ENCODE data around the gene NSF.

NSF gene

GRCh38 chr17:46793541-46793940 lies 203.1 kb downstream of the NSF start:
- Histone ChIP-seq H3K27me3 (ENCODE audit: control insufficient read depth, insufficient read depth, low read length) (peaks cover 4% of the 10 kb centered on the region; the same call in 1 of the 2 replicates), H3K9me3 (ENCODE audit: control insufficient read depth, insufficient read depth, low read depth, low read length) (peaks cover 10% of the 10 kb centered on the region)

GRCh38 chr17:46794318-46794717 lies 203.8 kb downstream of the NSF start:
- H3K27ac ChIP-seq (ENCODE audit: low read depth, low read length) = no peak overlapping the region
- H3K4me3 ChIP-seq (ENCODE audit: low read depth, low read length) = no peak overlapping the region
- peaks cover 8% of the 10 kb centered on the region for H3K9me3 ChIP-seq (ENCODE audit: control insufficient read depth, insufficient read depth, low read depth, low read length)
- peaks cover 5% of the 10 kb centered on the region; the same call in 1 of the 2 replicates for H3K36me3 ChIP-seq (ENCODE audit: control insufficient read depth, insufficient read depth, low read length)
- H3K9ac ChIP-seq (ENCODE audit: low read length) = no peak overlapping the region
- peaks cover 4% of the 10 kb centered on the region; the same call in 1 of the 2 replicates for H3K27me3 ChIP-seq (ENCODE audit: control insufficient read depth, insufficient read depth, low read length)
- peaks cover 21% of the 10 kb centered on the region for H3K4me1 ChIP-seq (ENCODE audit: control insufficient read depth, insufficient read depth, low read length)

More at GRCh38 chr17:46793541-46793940, 203.1 kb downstream of the NSF start:
- peaks cover 5% of the 10 kb centered on the region; the same call in 1 of the 2 replicates for H3K36me3 ChIP-seq (ENCODE audit: control insufficient read depth, insufficient read depth, low read length)
- peaks cover 21% of the 10 kb centered on the region for H3K4me1 ChIP-seq (ENCODE audit: control insufficient read depth, insufficient read depth, low read length)
- H3K27ac ChIP-seq (ENCODE audit: low read depth, low read length) = no peak overlapping the region
- H3K9ac ChIP-seq (ENCODE audit: low read length) = no peak overlapping the region
- no peak overlapping the region for H3K4me3 ChIP-seq (ENCODE audit: low read depth, low read length)

GRCh38 chr17:46795379-46795952 lies 205.0 kb downstream of the NSF start:
- Histone ChIP-seq H3K36me3 (ENCODE audit: control insufficient read depth, insufficient read depth, low read length) (peaks cover 2% of the 10 kb centered on the region; the same call in 1 of the 2 replicates), H3K27me3 (ENCODE audit: control insufficient read depth, insufficient read depth, low read length) (no peaks in the 10 kb centered on the region; the same call in 1 of the 2 replicates), H3K9ac (ENCODE audit: low read length) (no peak overlapping the region), H3K27ac (ENCODE audit: low read depth, low read length) (no peak overlapping the region), H3K4me1 (ENCODE audit: control insufficient read depth, insufficient read depth, low read length) (peaks cover 15% of the 10 kb centered on the region), H3K4me3 (ENCODE audit: low read depth, low read length) (no peak overlapping the region), H3K9me3 (ENCODE audit: control insufficient read depth, insufficient read depth, low read depth, low read length) (no peaks in the 10 kb centered on the region)

DNA sequence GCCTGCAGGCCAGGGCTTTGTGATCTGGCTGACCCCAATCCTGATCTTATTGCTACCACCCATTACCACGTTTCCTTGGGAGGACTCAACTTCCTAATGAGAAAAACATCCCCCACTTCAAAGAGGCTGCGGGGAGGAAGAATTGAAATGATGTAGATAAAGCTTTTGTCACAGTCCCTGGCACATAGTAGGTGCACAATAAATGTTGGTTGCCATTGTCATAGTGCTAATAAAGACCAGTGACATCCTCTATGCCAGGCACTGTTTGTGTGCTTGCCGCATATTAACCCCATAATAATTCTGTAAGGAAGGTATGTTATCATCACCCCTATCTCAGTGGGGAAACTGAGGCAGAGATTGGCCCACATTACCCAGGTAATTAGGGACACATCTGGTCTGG lies 205.6 kb downstream of the NSF start:
- H3K4me1 ChIP-seq (ENCODE audit: control insufficient read depth, insufficient read depth, low read length) = peaks cover 13% of the 10 kb centered on the region
- H3K27me3 ChIP-seq (ENCODE audit: control insufficient read depth, insufficient read depth, low read length) = no peaks in the 10 kb centered on the region
- H3K9ac ChIP-seq (ENCODE audit: low read length) = no peak overlapping the region
- no peak overlapping the region for H3K27ac ChIP-seq (ENCODE audit: low read depth, low read length)
- peaks cover 8% of the 10 kb centered on the region; the same call in 1 of the 2 replicates for H3K36me3 ChIP-seq (ENCODE audit: control insufficient read depth, insufficient read depth, low read length)
- no peaks in the 10 kb centered on the region for H3K9me3 ChIP-seq (ENCODE audit: control insufficient read depth, insufficient read depth, low read depth, low read length)
- H3K4me3 ChIP-seq (ENCODE audit: low read depth, low read length) = no peak overlapping the region

DNA sequence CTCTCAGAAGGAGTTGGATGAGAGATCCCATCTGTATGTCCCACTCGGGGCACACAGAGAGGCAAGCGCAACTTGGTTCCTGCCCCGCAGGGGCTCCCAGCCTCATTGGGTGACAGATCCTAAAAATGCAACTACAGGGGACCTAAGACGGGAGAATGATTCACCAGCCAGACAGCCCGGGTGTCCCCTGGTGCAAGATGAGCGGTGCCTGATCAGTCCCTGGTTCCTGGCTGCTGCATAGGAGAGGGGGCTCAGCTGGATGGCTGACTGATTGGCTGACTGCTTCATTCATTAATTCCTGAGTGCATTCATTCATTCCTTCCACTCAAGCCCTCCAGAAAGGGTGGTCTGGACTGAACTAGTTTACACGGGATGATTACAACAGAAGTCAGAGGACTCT lies 206.1 kb downstream of the NSF start:
- no peak overlapping the region for H3K9ac ChIP-seq (ENCODE audit: low read length)
- no peak overlapping the region for H3K4me3 ChIP-seq (ENCODE audit: low read depth, low read length)
- no peaks in the 10 kb centered on the region for H3K27me3 ChIP-seq (ENCODE audit: control insufficient read depth, insufficient read depth, low read length)
- H3K4me1 ChIP-seq (ENCODE audit: control insufficient read depth, insufficient read depth, low read length) = peaks cover 13% of the 10 kb centered on the region
- H3K27ac ChIP-seq (ENCODE audit: low read depth, low read length) = no peak overlapping the region
- peaks cover 8% of the 10 kb centered on the region; the same call in 1 of the 2 replicates for H3K36me3 ChIP-seq (ENCODE audit: control insufficient read depth, insufficient read depth, low read length)
- H3K9me3 ChIP-seq (ENCODE audit: control insufficient read depth, insufficient read depth, low read depth, low read length) = no peaks in the 10 kb centered on the region

GRCh38 chr17:46796956-46797530 lies 206.6 kb downstream of the NSF start:
- Histone ChIP-seq H3K9ac (ENCODE audit: low read length) (no peak overlapping the region), H3K4me1 (ENCODE audit: control insufficient read depth, insufficient read depth, low read length) (peaks cover 13% of the 10 kb centered on the region), H3K27me3 (ENCODE audit: control insufficient read depth, insufficient read depth, low read length) (no peaks in the 10 kb centered on the region), H3K4me3 (ENCODE audit: low read depth, low read length) (no peak overlapping the region), H3K27ac (ENCODE audit: low read depth, low read length) (no peak overlapping the region), H3K36me3 (ENCODE audit: control insufficient read depth, insufficient read depth, low read length) (peaks cover 8% of the 10 kb centered on the region; the same call in 1 of the 2 replicates), H3K9me3 (ENCODE audit: control insufficient read depth, insufficient read depth, low read depth, low read length) (no peaks in the 10 kb centered on the region)

DNA sequence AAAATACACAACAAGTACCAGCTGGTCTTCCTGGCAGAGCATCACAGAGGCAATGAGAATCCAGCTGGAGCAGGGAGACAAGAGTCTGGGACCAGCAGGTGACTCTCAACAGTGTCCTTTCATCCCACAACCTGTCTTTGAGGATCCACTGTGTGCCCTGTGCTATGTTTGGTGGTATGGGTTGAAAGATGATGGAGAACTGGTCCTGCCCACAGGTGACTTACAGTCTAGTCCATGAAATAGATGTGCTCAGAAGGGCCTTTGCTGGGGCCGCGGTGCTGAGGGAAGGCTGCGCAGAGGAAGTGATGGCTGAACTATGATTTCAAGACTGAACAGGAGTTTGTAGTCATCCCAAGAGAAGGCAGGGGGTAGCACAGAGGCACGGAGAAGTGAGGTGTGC lies 210.1 kb downstream of the NSF start:
- Histone ChIP-seq H3K4me1 (ENCODE audit: control insufficient read depth, insufficient read depth, low read length) (peaks cover 13% of the 10 kb centered on the region), H3K27ac (ENCODE audit: low read depth, low read length) (no peak overlapping the region), H3K36me3 (ENCODE audit: control insufficient read depth, insufficient read depth, low read length) (peaks cover 13% of the 10 kb centered on the region; the same call in 1 of the 2 replicates), H3K9me3 (ENCODE audit: control insufficient read depth, insufficient read depth, low read depth, low read length) (no peaks in the 10 kb centered on the region), H3K27me3 (ENCODE audit: control insufficient read depth, insufficient read depth, low read length) (no peaks in the 10 kb centered on the region), H3K9ac (ENCODE audit: low read length) (no peak overlapping the region), H3K4me3 (ENCODE audit: low read depth, low read length) (no peak overlapping the region)

- no peak overlapping the region for H3K27ac ChIP-seq (ENCODE audit: low read depth, low read length)
- H3K27me3 ChIP-seq (ENCODE audit: control insufficient read depth, insufficient read depth, low read length) = no peaks in the 10 kb centered on the region
- H3K9ac ChIP-seq (ENCODE audit: low read length) = no peak overlapping the region
Observed at GRCh38 chr17:46802800-46803199, 212.3 kb downstream of the NSF start.

GRCh38 chr17:46803544-46803943 lies 213.1 kb downstream of the NSF start:
- H3K9ac ChIP-seq (ENCODE audit: low read length) = no peak overlapping the region
- H3K4me1 ChIP-seq (ENCODE audit: control insufficient read depth, insufficient read depth, low read length) = no peaks in the 10 kb centered on the region; the same call in 1 of the 2 replicates

More at GRCh38 chr17:46802800-46803199, 212.3 kb downstream of the NSF start:
- no peaks in the 10 kb centered on the region for H3K9me3 ChIP-seq (ENCODE audit: control insufficient read depth, insufficient read depth, low read depth, low read length)
- peaks cover 27% of the 10 kb centered on the region; the same call in 1 of the 2 replicates for H3K36me3 ChIP-seq (ENCODE audit: control insufficient read depth, insufficient read depth, low read length)
- H3K4me1 ChIP-seq (ENCODE audit: control insufficient read depth, insufficient read depth, low read length) = no peaks in the 10 kb centered on the region
- no peak overlapping the region for H3K4me3 ChIP-seq (ENCODE audit: low read depth, low read length)

DNA sequence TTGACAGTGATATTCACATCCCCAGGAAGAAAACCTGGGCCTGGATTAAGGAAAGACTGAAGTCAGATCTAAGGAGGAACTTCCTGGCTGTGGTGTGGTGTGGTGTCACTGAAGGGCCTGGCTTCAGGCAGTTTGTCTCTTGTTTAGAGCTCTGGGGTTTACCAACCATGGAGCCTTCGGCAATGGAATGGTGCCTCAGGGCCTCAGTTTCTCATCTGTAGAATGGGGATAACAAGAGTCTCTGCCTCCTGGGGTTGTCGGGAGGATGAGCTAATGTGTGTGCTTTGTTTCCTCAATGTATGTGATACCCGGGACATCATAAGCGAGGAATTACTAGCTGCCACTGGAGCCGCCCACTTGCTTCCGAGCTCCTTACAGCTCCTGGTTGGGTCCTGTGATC lies 215.3 kb downstream of the NSF start:
- H3K9me3 ChIP-seq (ENCODE audit: control insufficient read depth, insufficient read depth, low read depth, low read length) = no peaks in the 10 kb centered on the region
- H3K27me3 ChIP-seq (ENCODE audit: control insufficient read depth, insufficient read depth, low read length) = no peaks in the 10 kb centered on the region
- no peak overlapping the region for H3K4me3 ChIP-seq (ENCODE audit: low read depth, low read length)
- no peak overlapping the region for H3K9ac ChIP-seq (ENCODE audit: low read length)
- peaks cover 21% of the 10 kb centered on the region; the same call in 1 of the 2 replicates for H3K36me3 ChIP-seq (ENCODE audit: control insufficient read depth, insufficient read depth, low read length)
- no peak overlapping the region for H3K27ac ChIP-seq (ENCODE audit: low read depth, low read length)
- H3K4me1 ChIP-seq (ENCODE audit: control insufficient read depth, insufficient read depth, low read length) = peaks cover 15% of the 10 kb centered on the region

More at GRCh38 chr17:46803544-46803943, 213.1 kb downstream of the NSF start:
- Histone ChIP-seq H3K36me3 (ENCODE audit: control insufficient read depth, insufficient read depth, low read length) (peaks cover 27% of the 10 kb centered on the region; the same call in 1 of the 2 replicates), H3K4me3 (ENCODE audit: low read depth, low read length) (no peak overlapping the region), H3K9me3 (ENCODE audit: control insufficient read depth, insufficient read depth, low read depth, low read length) (no peaks in the 10 kb centered on the region), H3K27me3 (ENCODE audit: control insufficient read depth, insufficient read depth, low read length) (no peaks in the 10 kb centered on the region), H3K27ac (ENCODE audit: low read depth, low read length) (no peak overlapping the region)
